Measurements from ENCODE around the gene CCDC154. TPM values are rescaled to one million over a fixed set of nuclear protein-coding genes. Genes with fewer than 3 reads are reported as not detected.
A peak's percentile ranks its signal among the peaks of the same experiment; 100 is the strongest.

Gene CCDC154, protein sequence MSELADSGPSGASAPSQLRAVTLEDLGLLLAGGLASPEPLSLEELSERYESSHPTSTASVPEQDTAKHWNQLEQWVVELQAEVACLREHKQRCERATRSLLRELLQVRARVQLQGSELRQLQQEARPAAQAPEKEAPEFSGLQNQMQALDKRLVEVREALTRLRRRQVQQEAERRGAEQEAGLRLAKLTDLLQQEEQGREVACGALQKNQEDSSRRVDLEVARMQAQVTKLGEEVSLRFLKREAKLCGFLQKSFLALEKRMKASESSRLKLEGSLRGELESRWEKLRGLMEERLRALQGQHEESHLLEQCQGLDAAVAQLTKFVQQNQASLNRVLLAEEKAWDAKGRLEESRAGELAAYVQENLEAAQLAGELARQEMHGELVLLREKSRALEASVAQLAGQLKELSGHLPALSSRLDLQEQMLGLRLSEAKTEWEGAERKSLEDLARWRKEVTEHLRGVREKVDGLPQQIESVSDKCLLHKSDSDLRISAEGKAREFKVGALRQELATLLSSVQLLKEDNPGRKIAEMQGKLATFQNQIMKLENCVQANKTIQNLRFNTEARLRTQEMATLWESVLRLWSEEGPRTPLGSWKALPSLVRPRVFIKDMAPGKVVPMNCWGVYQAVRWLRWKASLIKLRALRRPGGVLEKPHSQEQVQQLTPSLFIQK
- polyA plus RNA-seq (2013, experiment 1 of 2): 0.32 TPM
- 0.26 TPM for polyA plus RNA-seq (2013, experiment 2 of 2)

- Histone ChIP-seq H4K91ac (ENCODE audit: low read length) (no peak within 1 kb of the TSS), H3K4me3 (ENCODE audit: insufficient read depth in 1 of 2, low read depth in 1 of 2, low read length in 2 of 2) (no peak within 1 kb of the TSS), H2AK5ac (ENCODE audit: low read length, severe bottlenecking) (no peak within 1 kb of the TSS), H3K79me1 (replicated peaks; ENCODE audit: low read length, poor library complexity, severe bottlenecking) (peaks cover 3% of the 10 kb centered on the region), H3K27ac (ENCODE audit: low read length, poor library complexity, severe bottlenecking) (no peak within 1 kb of the TSS), H3K23ac (ENCODE audit: low read length in 2 of 2) (no peak within 1 kb of the TSS), H4K8ac (ENCODE audit: low read length) (no peak within 1 kb of the TSS), H3K9me3 (ENCODE audit: control insufficient read depth, low read length) (no peaks in the 10 kb centered on the region), H3K36me3 (ENCODE audit: control insufficient read depth in 1 of 2, insufficient read depth in 2 of 2, low read depth in 1 of 2, low read length in 2 of 2) (peaks cover 24 to 45% of the 10 kb centered on the region in 2 experiments), H2AFZ (ENCODE audit: low read depth, low read length) (no peak within 1 kb of the TSS), H3K4ac (ENCODE audit: low read depth in 1 of 2, low read length in 2 of 2) (no peak within 1 kb of the TSS), H2BK12ac (ENCODE audit: low read length in 2 of 2) (no peak within 1 kb of the TSS), H2BK120ac (ENCODE audit: low read depth, low read length) (no peak within 1 kb of the TSS), H3K4me2 (ENCODE audit: low read length, poor library complexity, severe bottlenecking) (no peak within 1 kb of the TSS), H3K9ac (ENCODE audit: low read length) (no peak within 1 kb of the TSS), H2BK5ac (ENCODE audit: low read depth, low read length, poor library complexity, severe bottlenecking) (no peak within 1 kb of the TSS), H3K27me3 (ENCODE audit: control insufficient read depth in 1 of 2, insufficient read depth in 1 of 2, low read length in 2 of 2) (no peaks in the 10 kb centered on the region), H3K4me1 (ENCODE audit: control insufficient read depth, insufficient read depth, low read depth, low read length) (peaks cover 3% of the 10 kb centered on the region), H3K18ac (ENCODE audit: low read depth in 1 of 2, low read length in 2 of 2) (no peak within 1 kb of the TSS), H2BK15ac (ENCODE audit: low read depth, poor library complexity, severe bottlenecking) (no peak within 1 kb of the TSS), H3K14ac (ENCODE audit: low read length in 2 of 2) (no peak within 1 kb of the TSS)
- WGBS: 91% methylated on average over 27 of the region's 27 CpGs
- no peak for DNase-seq
These were observed at the start of gene CCDC154 for GRCh38 chr16:1443980-1444729. Gene CCDC154, minus strand, starts transcription at chr16:1444556. Its CDS starts 234 bp downstream, at chr16:1444322.

DNA sequence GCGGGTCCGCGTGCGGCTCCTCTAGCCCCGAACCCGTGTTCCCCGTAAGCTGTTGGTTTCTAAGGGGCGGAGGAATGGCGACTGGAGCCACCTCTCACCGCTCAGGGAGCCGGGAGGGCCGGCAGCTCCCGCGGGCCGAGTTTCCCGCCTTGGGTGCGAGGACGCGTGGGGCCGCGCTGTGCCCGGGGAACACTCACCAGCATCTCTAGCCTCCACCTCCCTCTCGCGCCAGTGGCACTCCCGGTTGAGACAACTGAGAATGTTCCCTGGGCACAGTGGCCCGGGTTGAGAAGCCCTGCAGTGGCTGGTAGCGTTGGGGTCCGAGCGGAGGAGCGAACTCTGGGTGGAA, 49.4 kb upstream of the CCDC154 start:
- WGBS: 5% methylated on average over 18 of the region's 30 CpGs
- Histone ChIP-seq H3K9me3 (ENCODE audit: control insufficient read depth, low read length) (no peaks in the 10 kb centered on the region), H3K4me3 (ENCODE audit: insufficient read depth in 1 of 2, low read depth in 1 of 2, low read length in 2 of 2) (peak overlapping the region; percentile 80 to 91), H3K23ac (ENCODE audit: low read length in 2 of 2) (peak overlapping the region in 1 of 2 experiments; percentile 29), H2BK15ac (ENCODE audit: low read depth, poor library complexity, severe bottlenecking) (no peak overlapping the region), H3K4me2 (ENCODE audit: low read length, poor library complexity, severe bottlenecking) (peak overlapping the region; percentile 97), H3K36me3 (ENCODE audit: control insufficient read depth in 1 of 2, insufficient read depth in 2 of 2, low read depth in 1 of 2, low read length in 2 of 2) (peaks cover 33 to 36% of the 10 kb centered on the region in 2 experiments), H2AK5ac (ENCODE audit: low read length, severe bottlenecking) (no peak overlapping the region), H3K18ac (ENCODE audit: low read depth in 1 of 2, low read length in 2 of 2) (peak overlapping the region; percentile 37 to 54), H4K8ac (ENCODE audit: low read length) (peak overlapping the region; percentile 56), H3K27ac (ENCODE audit: low read length, poor library complexity, severe bottlenecking) (no peak overlapping the region), H2BK12ac (ENCODE audit: low read length in 2 of 2) (no peak overlapping the region), H4K91ac (ENCODE audit: low read length) (peak overlapping the region; percentile 43), H2BK5ac (ENCODE audit: low read depth, low read length, poor library complexity, severe bottlenecking) (no peak overlapping the region), H3K27me3 (ENCODE audit: control insufficient read depth in 1 of 2, insufficient read depth in 1 of 2, low read length in 2 of 2) (no peaks in the 10 kb centered on the region), H3K9ac (ENCODE audit: low read length) (peak overlapping the region; percentile 89), H2AFZ (ENCODE audit: low read depth, low read length) (no peak overlapping the region), H3K4ac (ENCODE audit: low read depth in 1 of 2, low read length in 2 of 2) (peak overlapping the region in 1 of 2 experiments; percentile 24), H3K4me1 (ENCODE audit: control insufficient read depth, insufficient read depth, low read depth, low read length) (peaks cover 18% of the 10 kb centered on the region), H2BK120ac (ENCODE audit: low read depth, low read length) (no peak overlapping the region), H3K79me1 (replicated peaks; ENCODE audit: low read length, poor library complexity, severe bottlenecking) (peaks cover 28% of the 10 kb centered on the region), H3K14ac (ENCODE audit: low read length in 2 of 2) (peak overlapping the region in 1 of 2 experiments; percentile 26)
- peak; percentile 42 for DNase-seq

- Histone ChIP-seq H3K9ac (ENCODE audit: low read length) (peak within 1 kb of the TSS; percentile 89), H3K27ac (ENCODE audit: low read length, poor library complexity, severe bottlenecking) (no peak within 1 kb of the TSS), H3K18ac (ENCODE audit: low read depth in 1 of 2, low read length in 2 of 2) (peak within 1 kb of the TSS; percentile 70 to 71), H3K79me1 (replicated peaks; ENCODE audit: low read length, poor library complexity, severe bottlenecking) (peaks cover 28% of the 10 kb centered on the region), H3K4me3 (ENCODE audit: insufficient read depth in 1 of 2, low read depth in 1 of 2, low read length in 2 of 2) (peak within 1 kb of the TSS; percentile 80 to 91), H2BK15ac (ENCODE audit: low read depth, poor library complexity, severe bottlenecking) (peak within 1 kb of the TSS; percentile 44), H2BK5ac (ENCODE audit: low read depth, low read length, poor library complexity, severe bottlenecking) (peak within 1 kb of the TSS; percentile 94), H3K9me3 (ENCODE audit: control insufficient read depth, low read length) (no peaks in the 10 kb centered on the region), H3K23ac (ENCODE audit: low read length in 2 of 2) (peak within 1 kb of the TSS in 1 of 2 experiments; percentile 29), H3K4me1 (ENCODE audit: control insufficient read depth, insufficient read depth, low read depth, low read length) (peaks cover 18% of the 10 kb centered on the region), H2AFZ (ENCODE audit: low read depth, low read length) (peak within 1 kb of the TSS; percentile 75), H3K14ac (ENCODE audit: low read length in 2 of 2) (peak within 1 kb of the TSS in 1 of 2 experiments; percentile 26), H3K4ac (ENCODE audit: low read depth in 1 of 2, low read length in 2 of 2) (peak within 1 kb of the TSS; percentile 24 to 40), H3K36me3 (ENCODE audit: control insufficient read depth in 1 of 2, insufficient read depth in 2 of 2, low read depth in 1 of 2, low read length in 2 of 2) (peaks cover 30 to 36% of the 10 kb centered on the region in 2 experiments), H2BK12ac (ENCODE audit: low read length in 2 of 2) (peak within 1 kb of the TSS; percentile 7 to 45), H2BK120ac (ENCODE audit: low read depth, low read length) (peak within 1 kb of the TSS; percentile 74), H2AK5ac (ENCODE audit: low read length, severe bottlenecking) (peak within 1 kb of the TSS; percentile 58), H3K27me3 (ENCODE audit: control insufficient read depth in 1 of 2, insufficient read depth in 1 of 2, low read length in 2 of 2) (no peaks in the 10 kb centered on the region), H4K8ac (ENCODE audit: low read length) (peak within 1 kb of the TSS; percentile 87), H3K4me2 (ENCODE audit: low read length, poor library complexity, severe bottlenecking) (peak within 1 kb of the TSS; percentile 97), H4K91ac (ENCODE audit: low read length) (peak within 1 kb of the TSS; percentile 71)
- DNase-seq: peak; percentile 77
- WGBS: 2% methylated on average over 52 of the region's 89 CpGs
These were observed 48.8 kb upstream of the CCDC154 start, which contains the start of gene TELO2 for GRCh38 chr16:1492923-1493745. Gene TELO2, plus strand, starts transcription at chr16:1493360. Its CDS starts 922 bp downstream, at chr16:1494282.

All from mesenchymal stem cell (in vitro differentiated cells and primary cell).